Left ventricle myocardium inferior (tissue), 1 donor: ENCODE results near the gene WWC2. TPM values are rescaled to one million over a fixed set of nuclear protein-coding genes. Genes with fewer than 3 reads are reported as not detected.

Experiments
- DNase-seq: peaks from one replicate; pipeline ENCODE4 v3.0.0-alpha.2; 2020
- H3K27ac ChIP-seq: fragments of 200-600 bp; replicated peaks from 2 replicates; pipeline ENCODE4 v1.8.0; 2021
- H3K27me3 ChIP-seq: fragments of 200-600 bp; 2 replicates; pipeline ENCODE4 v1.8.0; 2021; ENCODE audit warnings: low read depth
- H3K36me3 ChIP-seq: fragments of 200-600 bp; 2 replicates; pipeline ENCODE4 v1.8.0; 2021
- H3K4me1 ChIP-seq: fragments of 200-600 bp; 2 replicates; pipeline ENCODE4 v1.8.0; 2021
- H3K4me3 ChIP-seq: fragments of 200-600 bp; 2 replicates; pipeline ENCODE4 v1.8.0; 2021; ENCODE audit warnings: mild to moderate bottlenecking, moderate library complexity
- H3K9me3 ChIP-seq: fragments of 200-600 bp; replicated peaks from 2 replicates; pipeline ENCODE4 v1.8.0; 2021
- CTCF ChIP-seq: fragments of 200-600 bp; IDR thresholded peaks from 2 replicates; pipeline ENCODE4 v1.8.0; 2021; ENCODE audit warnings: antibody characterized with exemption, mild to moderate bottlenecking, borderline replicate concordance
- intact Hi-C: fragments of 100-400 bp; cut with micrococcal nuclease; formaldehyde crosslinking; loops from one replicate; pipeline ENCODE4 v1.11.0; 2022
- total RNA-seq: library from RNA; stranded (reverse); fragmentation: NEBNext Ultra II Directional; extraction: Animal tissue kit (Norgen Biotek cat#: 25700); gene quantifications from one replicate; pipeline ENCODE4 v1.2.1, GENCODE V29; 2021
- donor health status: DM: no; HTN: yes; CAD: no; lungs with severe emphysema.

The WWC2 gene
- total RNA-seq, 1 donor from 2014 or later: 42.3 TPM

GRCh38 chr4:183312841-183313240 is 213.8 kb downstream of the WWC2 start:
- no peaks in the 10 kb centered on the region for H3K4me1 ChIP-seq
- no peaks in the 10 kb centered on the region for H3K9me3 ChIP-seq
- no peak overlapping the region for H3K27ac ChIP-seq
- H3K4me3 ChIP-seq: no peak overlapping the region
- intact Hi-C loops: no loop called here
- peaks cover 48% of the 10 kb centered on the region for H3K36me3 ChIP-seq
- H3K27me3 ChIP-seq: no peaks in the 10 kb centered on the region
- no peak for DNase-seq
- no peak for TF ChIP-seq CTCF

DNA sequence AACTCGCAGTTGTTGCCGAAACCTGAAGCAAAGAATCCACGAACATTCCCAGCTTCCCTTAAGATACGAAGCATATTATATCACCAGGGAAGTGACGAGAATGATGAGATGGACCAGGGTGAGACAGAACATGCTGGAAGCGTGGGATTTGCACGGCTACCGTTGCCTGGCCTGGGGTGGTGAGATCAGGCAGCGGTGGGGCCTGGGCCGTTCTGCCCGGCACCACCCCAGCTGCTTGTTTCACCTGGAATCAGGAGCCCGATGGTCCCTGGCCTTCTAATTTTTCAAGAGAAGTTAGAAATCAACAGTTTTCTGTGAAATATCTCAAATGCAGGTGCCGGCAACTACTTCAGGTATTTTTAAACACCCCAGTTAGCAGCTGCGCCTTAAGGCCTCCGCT is 215.3 kb downstream of the WWC2 start:
- TF ChIP-seq CTCF: no peak
- Histone ChIP-seq H3K27me3 (no peaks in the 10 kb centered on the region), H3K4me3 (no peak overlapping the region), H3K4me1 (no peaks in the 10 kb centered on the region), H3K9me3 (no peaks in the 10 kb centered on the region), H3K36me3 (peaks cover 54% of the 10 kb centered on the region), H3K27ac (no peak overlapping the region)
- intact Hi-C loops: no loop called here
- DNase-seq: no peak

GRCh38 chr4:183314806-183315205 is 215.7 kb downstream of the WWC2 start:
- Histone ChIP-seq H3K4me3 (no peak overlapping the region), H3K27me3 (no peaks in the 10 kb centered on the region), H3K36me3 (peaks cover 54% of the 10 kb centered on the region), H3K27ac (no peak overlapping the region), H3K4me1 (no peaks in the 10 kb centered on the region), H3K9me3 (no peaks in the 10 kb centered on the region)
- DNase-seq: no peak
- intact Hi-C loops: no loop called here
- no peak for TF ChIP-seq CTCF

GRCh38 chr4:183318656-183319055 is 219.6 kb downstream of the WWC2 start:
- Histone ChIP-seq H3K36me3 (peaks cover 36% of the 10 kb centered on the region), H3K27ac (no peak overlapping the region), H3K27me3 (no peaks in the 10 kb centered on the region), H3K4me3 (no peak overlapping the region), H3K9me3 (no peaks in the 10 kb centered on the region), H3K4me1 (no peaks in the 10 kb centered on the region)
- DNase-seq: no peak
- intact Hi-C loops: no loop called here
- no peak for TF ChIP-seq CTCF

DNA sequence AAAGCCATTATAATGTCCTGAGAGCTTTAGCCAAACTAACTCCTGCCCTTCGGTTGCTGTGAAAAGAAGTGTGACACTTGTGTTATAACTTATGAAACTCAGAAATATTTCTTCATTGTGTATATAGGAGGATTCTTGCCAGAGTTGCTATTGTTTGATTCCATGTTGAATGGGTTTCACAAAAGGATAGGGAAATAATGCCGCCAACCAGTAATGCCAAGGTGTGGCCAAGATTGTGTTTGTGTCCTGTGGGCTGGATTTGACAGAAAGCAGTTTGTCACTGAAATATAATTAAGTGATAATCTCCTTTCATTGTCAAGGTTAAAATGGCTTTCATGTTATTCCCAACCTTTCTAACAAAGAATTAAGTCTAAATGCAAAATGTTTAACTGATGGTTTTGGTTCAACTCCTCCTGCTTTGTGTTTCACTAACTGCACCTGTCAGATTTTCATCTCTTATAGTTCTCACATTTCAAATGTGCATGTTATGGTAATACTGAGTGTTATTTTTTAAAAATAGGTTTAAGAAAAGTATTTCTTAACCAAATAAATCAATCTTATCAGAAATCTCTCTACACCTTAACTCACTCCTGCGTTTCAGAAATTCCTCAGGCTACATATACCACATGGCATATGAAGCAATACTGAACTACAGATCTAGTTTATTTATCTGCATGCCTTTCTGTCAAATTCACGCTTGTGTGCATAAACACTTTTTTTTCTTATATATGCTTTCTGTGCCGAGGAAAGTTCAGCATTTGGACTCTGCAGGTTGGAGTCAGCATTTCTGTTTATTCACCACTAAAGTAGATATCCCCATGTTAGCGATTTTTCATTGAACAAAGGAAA is 221.4 kb downstream of the WWC2 start, which contains the start of gene CLDN22:
CLDN22 (minus strand) TSS at position 66 of the 849 bp plus-strand sequence; CDS start at position 8, 58 bp downstream.
- no peaks in the 10 kb centered on the region for H3K9me3 ChIP-seq
- no peaks in the 10 kb centered on the region for H3K27me3 ChIP-seq
- intact Hi-C loops: no loop called here
- no peak for TF ChIP-seq CTCF
- H3K27ac ChIP-seq: no peak within 1 kb of the TSS
- H3K36me3 ChIP-seq: peaks cover 20% of the 10 kb centered on the region
- no peak for DNase-seq
- no peaks in the 10 kb centered on the region for H3K4me1 ChIP-seq
- no peak within 1 kb of the TSS for H3K4me3 ChIP-seq
